ENCODE results near the gene TFB1M.

Gene TFB1M

DNA sequence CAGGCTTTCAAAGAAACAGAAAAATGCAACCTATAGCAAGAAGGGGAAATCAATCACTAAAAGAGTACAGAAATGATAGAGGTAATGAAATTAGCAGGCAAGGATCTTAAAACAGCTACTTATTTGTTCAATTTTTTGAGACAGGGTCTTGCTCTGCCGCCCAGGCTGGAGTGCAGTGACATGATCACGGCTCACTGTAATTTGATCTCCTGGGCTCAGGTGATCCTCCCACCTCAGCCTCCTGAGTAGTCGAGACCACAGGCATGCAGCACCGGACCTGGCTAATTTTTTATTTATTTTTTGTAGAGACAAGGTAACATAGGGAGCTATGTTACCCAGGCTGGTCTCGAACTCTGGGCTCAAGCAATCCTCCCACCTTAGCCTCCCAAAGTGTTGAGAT lies 21.6 kb downstream of the TFB1M start:
- 68% methylated on average over 5 of the region's 5 CpGs for WGBS
- no peak overlapping the region for H3K27ac ChIP-seq (ENCODE audit: low read depth, low read length)
- peaks cover 87% of the 10 kb centered on the region for H3K36me3 ChIP-seq (ENCODE audit: insufficient read depth, low read length)

DNA sequence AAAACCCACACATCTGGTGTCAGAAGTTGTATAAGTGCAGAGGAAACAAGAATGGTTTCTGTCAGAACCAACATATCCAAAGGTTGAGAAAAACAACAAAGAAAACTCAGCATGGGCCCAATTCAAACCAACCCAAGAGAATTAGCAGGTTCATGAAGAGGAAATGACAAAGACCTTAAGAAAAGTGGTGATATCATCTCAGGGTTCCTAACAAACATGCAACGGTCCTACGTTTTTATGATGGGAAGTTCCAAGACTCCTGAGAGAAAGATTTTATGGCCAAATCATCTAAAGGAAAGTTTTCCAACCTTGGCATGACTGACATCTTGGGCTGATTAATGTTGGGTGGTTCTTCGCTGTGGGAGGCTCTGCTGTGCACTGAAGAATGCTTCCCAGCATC lies 23.0 kb downstream of the TFB1M start:
- Histone ChIP-seq H3K9me3 (ENCODE audit: insufficient read depth, low read depth, low read length) (no peaks in the 10 kb centered on the region), H3K27me3 (ENCODE audit: insufficient read depth, low read length) (no peaks in the 10 kb centered on the region), H3K36me3 (ENCODE audit: insufficient read depth, low read length) (peaks cover 84% of the 10 kb centered on the region), H3K4me3 (ENCODE audit: low read length) (no peak overlapping the region), H3K9ac (ENCODE audit: low read depth, low read length) (no peak overlapping the region), H3K4me1 (ENCODE audit: insufficient read depth, low read length) (no peaks in the 10 kb centered on the region; the same call in 1 of the 2 replicates), H3K27ac (ENCODE audit: low read depth, low read length) (no peak overlapping the region)
- WGBS, result 94% methylated on average over 3 of the region's 3 CpGs

More for the DNA sequence above, 21.6 kb downstream of the TFB1M start:
- Histone ChIP-seq H3K9ac (ENCODE audit: low read depth, low read length) (no peak overlapping the region), H3K9me3 (ENCODE audit: insufficient read depth, low read depth, low read length) (no peaks in the 10 kb centered on the region), H3K4me1 (ENCODE audit: insufficient read depth, low read length) (no peaks in the 10 kb centered on the region; the same call in 1 of the 2 replicates), H3K4me3 (ENCODE audit: low read length) (no peak overlapping the region), H3K27me3 (ENCODE audit: insufficient read depth, low read length) (no peaks in the 10 kb centered on the region)

DNA sequence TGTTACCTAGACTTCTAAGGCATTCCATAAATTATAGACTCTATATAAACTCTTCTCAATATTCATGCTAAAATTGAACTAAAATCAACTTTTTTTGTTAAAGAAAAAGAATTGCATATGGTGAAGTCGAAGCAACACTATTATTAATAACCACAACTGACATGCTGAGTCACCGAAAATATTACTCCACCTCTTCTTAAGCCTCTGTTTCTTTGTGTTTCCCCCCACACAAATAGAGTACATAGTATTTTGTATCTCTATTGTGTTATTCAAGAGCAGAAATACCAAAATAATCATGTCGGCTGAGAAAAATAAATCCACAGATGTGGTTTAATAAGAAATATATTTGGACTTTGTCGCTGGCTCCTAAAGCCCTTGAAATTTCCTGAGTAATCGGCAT lies 23.8 kb downstream of the TFB1M start:
- no peak overlapping the region for H3K27ac ChIP-seq (ENCODE audit: low read depth, low read length)
- H3K9me3 ChIP-seq (ENCODE audit: insufficient read depth, low read depth, low read length), result no peaks in the 10 kb centered on the region
- peaks cover 83% of the 10 kb centered on the region for H3K36me3 ChIP-seq (ENCODE audit: insufficient read depth, low read length)
- WGBS, result 95% methylated on average over 5 of the region's 5 CpGs
- no peak overlapping the region for H3K9ac ChIP-seq (ENCODE audit: low read depth, low read length)
- H3K27me3 ChIP-seq (ENCODE audit: insufficient read depth, low read length), result no peaks in the 10 kb centered on the region
- H3K4me1 ChIP-seq (ENCODE audit: insufficient read depth, low read length), result no peaks in the 10 kb centered on the region; the same call in 1 of the 2 replicates
- no peak overlapping the region for H3K4me3 ChIP-seq (ENCODE audit: low read length)

DNA sequence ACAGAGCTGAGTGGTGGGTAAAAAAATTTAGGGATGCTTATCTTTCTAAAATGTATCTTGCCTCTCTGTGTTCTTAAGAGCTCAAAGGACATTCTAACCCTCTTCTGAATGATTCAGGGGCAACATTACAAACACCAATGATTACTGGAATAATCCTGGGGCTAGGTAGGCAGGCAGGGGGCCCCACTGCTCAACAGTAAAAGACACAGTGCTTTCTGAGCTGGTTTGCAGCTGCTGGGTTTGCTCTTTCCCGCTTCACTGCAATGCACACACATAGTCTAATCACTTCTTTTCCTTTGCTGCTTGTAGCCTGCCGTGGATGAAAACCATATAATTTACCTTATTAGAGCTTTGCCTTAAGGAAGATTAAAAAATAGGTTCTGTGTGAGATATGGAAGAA lies 26.5 kb downstream of the TFB1M start:
- Histone ChIP-seq H3K9me3 (ENCODE audit: insufficient read depth, low read depth, low read length) (no peaks in the 10 kb centered on the region), H3K9ac (ENCODE audit: low read depth, low read length) (no peak overlapping the region), H3K27ac (ENCODE audit: low read depth, low read length) (no peak overlapping the region), H3K36me3 (ENCODE audit: insufficient read depth, low read length) (peaks cover 86% of the 10 kb centered on the region), H3K27me3 (ENCODE audit: insufficient read depth, low read length) (no peaks in the 10 kb centered on the region), H3K4me1 (ENCODE audit: insufficient read depth, low read length) (no peaks in the 10 kb centered on the region; the same call in 1 of the 2 replicates), H3K4me3 (ENCODE audit: low read length) (no peak overlapping the region)
- WGBS, result 100% methylated on average over 2 of the region's 2 CpGs

DNA sequence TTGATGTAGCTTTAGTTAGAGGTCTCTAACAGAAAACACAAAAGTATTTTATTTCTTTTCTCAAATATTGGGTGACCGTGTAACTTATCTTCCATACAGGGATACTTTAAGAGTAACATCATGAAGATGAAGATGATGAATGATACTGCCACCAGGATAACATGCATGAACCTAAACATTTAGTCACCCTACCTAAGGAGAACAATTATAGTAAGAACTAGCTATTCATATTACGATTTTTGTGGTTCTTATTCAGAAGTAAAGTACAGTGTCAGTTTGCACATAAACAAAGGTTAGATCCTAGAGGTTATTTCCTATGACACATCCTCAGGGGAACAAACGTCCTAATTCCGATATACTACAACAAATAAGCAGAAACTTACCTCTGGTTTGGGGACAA lies 29.5 kb downstream of the TFB1M start:
- Histone ChIP-seq H3K27me3 (ENCODE audit: insufficient read depth, low read length) (no peaks in the 10 kb centered on the region), H3K9me3 (ENCODE audit: insufficient read depth, low read depth, low read length) (no peaks in the 10 kb centered on the region), H3K36me3 (ENCODE audit: insufficient read depth, low read length) (peaks cover 85% of the 10 kb centered on the region), H3K9ac (ENCODE audit: low read depth, low read length) (no peak overlapping the region), H3K27ac (ENCODE audit: low read depth, low read length) (no peak overlapping the region), H3K4me1 (ENCODE audit: insufficient read depth, low read length) (no peaks in the 10 kb centered on the region; the same call in 1 of the 2 replicates), H3K4me3 (ENCODE audit: low read length) (no peak overlapping the region)
- WGBS, result 96% methylated on average over 2 of the region's 4 CpGs

DNA sequence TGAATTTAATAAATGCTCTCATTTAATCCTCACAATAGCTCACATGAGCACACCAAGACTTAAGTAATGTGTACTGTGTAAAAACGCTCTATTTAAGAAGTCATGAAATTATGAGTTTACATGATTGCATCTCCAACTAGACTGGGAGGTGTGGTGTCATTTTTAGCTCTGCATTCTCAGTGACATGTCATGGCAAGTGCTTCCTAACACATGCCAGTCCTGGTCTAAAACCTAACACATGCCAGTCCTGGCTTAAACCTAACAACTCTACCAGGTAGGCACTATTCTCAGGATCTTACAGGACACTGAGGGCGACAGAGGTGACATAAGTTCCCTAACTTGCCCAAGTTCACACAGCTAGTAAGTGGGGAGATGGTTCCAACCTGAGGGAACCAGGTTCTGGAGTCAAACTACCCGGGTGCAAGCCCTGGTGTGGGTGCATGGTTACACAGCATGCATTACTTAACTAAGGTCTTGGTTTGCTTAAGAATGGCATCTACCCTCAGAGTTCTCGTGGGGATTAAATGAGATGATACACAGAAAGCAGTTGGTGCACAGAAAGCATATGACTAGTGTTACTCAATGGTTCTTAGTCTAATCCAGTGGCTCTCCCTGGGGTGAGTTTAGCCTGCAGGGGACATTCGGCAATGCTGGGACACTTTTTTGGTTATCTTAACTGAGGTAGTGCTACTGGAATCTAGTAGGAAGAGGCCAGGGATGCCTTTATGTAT lies 35.8 kb downstream of the TFB1M start:
- Histone ChIP-seq H3K36me3 (ENCODE audit: insufficient read depth, low read length) (peaks cover 54% of the 10 kb centered on the region), H3K27me3 (ENCODE audit: insufficient read depth, low read length) (no peaks in the 10 kb centered on the region), H3K9ac (ENCODE audit: low read depth, low read length) (no peak overlapping the region), H3K4me1 (ENCODE audit: insufficient read depth, low read length) (peaks cover 12% of the 10 kb centered on the region), H3K27ac (ENCODE audit: low read depth, low read length) (no peak overlapping the region), H3K4me3 (ENCODE audit: low read length) (no peak overlapping the region), H3K9me3 (ENCODE audit: insufficient read depth, low read depth, low read length) (no peaks in the 10 kb centered on the region)
- 90% methylated on average over 5 of the region's 5 CpGs for WGBS

DNA sequence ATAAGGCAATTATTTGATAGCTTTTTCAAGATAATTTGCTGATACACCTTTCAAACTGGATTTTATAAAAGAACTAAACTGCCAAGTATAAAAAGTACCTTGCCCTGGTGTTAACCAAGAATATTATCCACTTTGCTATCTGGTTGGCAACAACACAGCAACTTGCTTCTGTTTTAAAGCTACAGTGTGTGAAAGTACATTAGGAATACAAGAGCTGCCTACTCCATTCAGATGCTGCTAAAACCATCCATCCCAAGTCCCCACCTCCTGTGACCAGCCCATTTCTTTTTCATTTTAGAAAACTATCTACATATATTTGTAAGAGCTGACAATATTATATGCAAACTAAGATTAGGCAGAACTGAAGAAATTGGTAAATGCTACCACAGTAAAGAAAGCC lies 37.6 kb downstream of the TFB1M start:
- Histone ChIP-seq H3K4me1 (ENCODE audit: insufficient read depth, low read length) (peaks cover 30% of the 10 kb centered on the region), H3K36me3 (ENCODE audit: insufficient read depth, low read length) (peaks cover 47% of the 10 kb centered on the region), H3K4me3 (ENCODE audit: low read length) (no peak overlapping the region), H3K27me3 (ENCODE audit: insufficient read depth, low read length) (no peaks in the 10 kb centered on the region), H3K27ac (ENCODE audit: low read depth, low read length) (no peak overlapping the region), H3K9ac (ENCODE audit: low read depth, low read length) (no peak overlapping the region), H3K9me3 (ENCODE audit: insufficient read depth, low read depth, low read length) (no peaks in the 10 kb centered on the region)

DNA sequence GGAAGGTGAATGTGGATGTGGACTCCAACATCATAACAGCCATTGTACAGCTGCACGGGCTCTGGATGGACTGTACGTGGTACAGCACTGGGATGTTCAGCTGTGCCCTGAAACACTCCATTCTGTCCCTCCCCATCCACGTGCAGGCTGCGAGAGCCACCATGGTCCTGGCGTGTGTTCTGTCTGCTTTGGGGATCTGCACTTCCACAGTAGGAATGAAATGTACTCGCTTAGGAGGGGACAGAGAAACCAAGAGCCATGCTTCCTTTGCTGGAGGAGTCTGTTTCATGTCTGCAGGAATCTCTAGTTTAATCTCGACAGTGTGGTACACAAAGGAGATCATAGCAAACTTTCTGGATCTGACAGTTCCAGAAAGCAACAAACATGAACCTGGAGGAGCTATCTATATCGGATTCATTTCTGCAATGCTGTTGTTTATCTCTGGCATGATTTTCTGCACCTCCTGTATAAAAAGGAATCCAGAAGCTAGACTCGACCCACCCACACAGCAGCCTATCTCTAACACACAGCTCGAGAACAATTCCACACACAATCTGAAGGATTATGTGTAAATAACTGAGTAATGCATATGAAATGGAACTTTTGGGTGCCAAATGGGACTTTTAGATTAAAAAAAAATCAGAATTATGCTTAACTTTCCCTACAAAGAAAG lies 38.3 kb downstream of the TFB1M start:
- peaks cover 46% of the 10 kb centered on the region for H3K36me3 ChIP-seq (ENCODE audit: insufficient read depth, low read length)
- WGBS, result 94% methylated on average over 9 of the region's 10 CpGs
- no peak overlapping the region for H3K27ac ChIP-seq (ENCODE audit: low read depth, low read length)
- peaks cover 30% of the 10 kb centered on the region for H3K4me1 ChIP-seq (ENCODE audit: insufficient read depth, low read length)
- H3K9me3 ChIP-seq (ENCODE audit: insufficient read depth, low read depth, low read length), result no peaks in the 10 kb centered on the region
- H3K27me3 ChIP-seq (ENCODE audit: insufficient read depth, low read length), result no peaks in the 10 kb centered on the region
- no peak overlapping the region for H3K9ac ChIP-seq (ENCODE audit: low read depth, low read length)
- no peak overlapping the region for H3K4me3 ChIP-seq (ENCODE audit: low read length)

DNA sequence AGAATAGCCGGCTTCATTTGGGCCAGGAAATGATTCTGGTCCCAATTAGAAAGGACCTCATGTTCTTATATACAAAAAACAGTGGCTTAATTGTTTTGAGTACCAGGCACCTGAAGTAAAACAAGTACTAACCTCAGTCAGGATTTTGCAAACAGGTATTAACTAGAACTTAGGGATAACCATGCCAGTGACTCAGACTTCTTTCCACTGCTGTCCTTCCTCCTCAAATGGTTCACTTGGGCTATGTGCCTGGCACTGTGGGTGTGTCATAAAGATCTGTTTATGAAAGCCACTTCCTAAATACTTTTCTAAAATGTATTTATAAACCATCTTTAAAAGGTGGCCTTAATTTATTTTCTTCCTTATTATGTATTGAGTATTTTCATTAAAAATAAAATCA lies 39.8 kb downstream of the TFB1M start:
- Histone ChIP-seq H3K9me3 (ENCODE audit: insufficient read depth, low read depth, low read length) (no peaks in the 10 kb centered on the region), H3K4me1 (ENCODE audit: insufficient read depth, low read length) (peaks cover 30% of the 10 kb centered on the region), H3K36me3 (ENCODE audit: insufficient read depth, low read length) (peaks cover 33% of the 10 kb centered on the region), H3K27me3 (ENCODE audit: insufficient read depth, low read length) (no peaks in the 10 kb centered on the region), H3K4me3 (ENCODE audit: low read length) (no peak overlapping the region), H3K27ac (ENCODE audit: low read depth, low read length) (peak overlapping the region; percentile 29; the same call in 1 of the 2 replicates), H3K9ac (ENCODE audit: low read depth, low read length) (no peak overlapping the region)
- WGBS, result 100% methylated on average over 1 of the region's 1 CpG

DNA sequence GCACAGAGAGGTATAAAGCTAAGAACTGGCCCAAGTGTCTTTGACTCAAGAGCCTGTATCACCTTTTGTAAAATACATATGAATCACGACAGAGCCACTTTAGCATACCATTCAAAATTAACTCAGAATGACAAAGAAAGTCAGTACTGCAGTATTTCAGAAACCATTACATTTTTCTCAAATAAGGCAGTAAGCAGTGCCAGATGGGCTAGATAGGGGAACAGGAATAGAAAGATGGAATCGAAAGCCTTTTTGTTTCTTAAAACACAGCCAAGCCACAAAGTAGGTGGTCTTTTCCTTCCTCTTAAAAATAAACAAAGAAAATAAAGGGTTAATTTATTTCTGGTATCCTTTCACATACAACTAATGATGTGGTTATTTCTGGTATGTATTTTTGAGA lies 40.2 kb downstream of the TFB1M start:
- no peaks in the 10 kb centered on the region for H3K27me3 ChIP-seq (ENCODE audit: insufficient read depth, low read length)
- peaks cover 28% of the 10 kb centered on the region for H3K36me3 ChIP-seq (ENCODE audit: insufficient read depth, low read length)
- H3K27ac ChIP-seq (ENCODE audit: low read depth, low read length), result peak overlapping the region; percentile 29; the same call in 1 of the 2 replicates
- H3K4me3 ChIP-seq (ENCODE audit: low read length), result no peak overlapping the region
- H3K9me3 ChIP-seq (ENCODE audit: insufficient read depth, low read depth, low read length), result no peaks in the 10 kb centered on the region
- WGBS, result 68% methylated on average over 1 of the region's 2 CpGs
- peaks cover 31% of the 10 kb centered on the region for H3K4me1 ChIP-seq (ENCODE audit: insufficient read depth, low read length)
- no peak overlapping the region for H3K9ac ChIP-seq (ENCODE audit: low read depth, low read length)

DNA sequence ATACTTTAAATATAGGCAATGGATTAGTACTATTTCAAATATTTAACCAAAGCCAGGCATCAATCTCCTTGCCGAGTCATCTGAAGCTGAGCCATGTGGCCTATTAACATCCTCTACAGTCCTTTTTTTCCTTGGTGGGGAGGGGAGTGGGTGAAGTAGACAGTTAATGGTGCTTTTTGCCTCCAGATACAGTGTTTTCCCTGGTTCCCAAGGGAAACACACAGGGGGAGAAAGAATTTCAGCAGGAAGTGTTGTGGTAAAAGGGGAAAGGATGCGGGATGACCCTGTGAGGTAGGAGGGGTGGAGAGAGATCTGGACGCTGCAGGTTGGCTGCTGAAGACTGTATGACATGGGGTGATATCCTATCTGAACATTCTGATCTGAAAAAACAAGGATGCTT lies 40.9 kb downstream of the TFB1M start:
- peaks cover 35% of the 10 kb centered on the region for H3K4me1 ChIP-seq (ENCODE audit: insufficient read depth, low read length)
- no peaks in the 10 kb centered on the region for H3K27me3 ChIP-seq (ENCODE audit: insufficient read depth, low read length)
- 44% methylated on average over 2 of the region's 3 CpGs for WGBS
- peaks cover 28% of the 10 kb centered on the region for H3K36me3 ChIP-seq (ENCODE audit: insufficient read depth, low read length)
- H3K9me3 ChIP-seq (ENCODE audit: insufficient read depth, low read depth, low read length), result no peaks in the 10 kb centered on the region
- no peak overlapping the region for H3K4me3 ChIP-seq (ENCODE audit: low read length)
- H3K27ac ChIP-seq (ENCODE audit: low read depth, low read length), result peak overlapping the region; percentile 54
- H3K9ac ChIP-seq (ENCODE audit: low read depth, low read length), result peak overlapping the region; percentile 23; the same call in 1 of the 2 replicates

Measured in HUES64 (cell line).